Neural cell (in vitro differentiated cells): ENCODE measurements around the gene PHOSPHO2. TPM values are rescaled to one million over a fixed set of nuclear protein-coding genes. Genes with fewer than 3 reads are reported as not detected.

Experiments used
- H2AFZ ChIP-seq: fragments of 200-600, 300-800 bp; sonication (generic), shearing (Covaris generic); 2 replicates; pipeline ENCODE4 v1.6.0; 2014; ENCODE audit warnings: low read depth, mild to moderate bottlenecking, antibody characterized with exemption, low read length, moderate library complexity
- H3F3A ChIP-seq: fragments of 200-600 bp; shearing (Covaris generic); 2 replicates; pipeline ENCODE4 v1.6.1; 2016; ENCODE audit warnings: mild to moderate bottlenecking, moderate library complexity, mixed read lengths, antibody characterized with exemption, low read length; ENCODE audit not compliant: insufficient read depth, poor library complexity, severe bottlenecking
- H3K27ac ChIP-seq: fragments of 200-600, 300-800 bp; sonication (generic), shearing (Covaris generic); 2 replicates; pipeline ENCODE4 v1.5.1; 2014; ENCODE audit warnings: mild to moderate bottlenecking, low read length, moderate library complexity
- H3K27me3 ChIP-seq: fragments of 300-800, 200-600 bp; sonication (generic), shearing (Covaris generic); 2 replicates; pipeline ENCODE4 v1.6.0; 2014; ENCODE audit warnings: mild to moderate bottlenecking, low read depth, low read length, moderate library complexity; ENCODE audit not compliant: insufficient read depth
- H3K36me3 ChIP-seq: fragments of 300-800, 200-600 bp; sonication (generic), shearing (Covaris generic); 2 replicates; pipeline ENCODE4 v1.5.1; 2014; ENCODE audit warnings: mild to moderate bottlenecking, antibody characterized with exemption, low read length, moderate library complexity; ENCODE audit not compliant: insufficient read depth
- H3K4me2 ChIP-seq: fragments of 300-800, 200-600 bp; sonication (generic), shearing (Covaris generic); 2 replicates; pipeline ENCODE4 v1.6.0; 2014; ENCODE audit warnings: mild to moderate bottlenecking, low read length
- H3K4me3 ChIP-seq: fragments of 300-800, 200-600 bp; sonication (generic), shearing (Covaris generic); 2 replicates; pipeline ENCODE4 v1.5.1; 2014; ENCODE audit warnings: mild to moderate bottlenecking, low read length, moderate library complexity
- H3K79me2 ChIP-seq: fragments of 200-600 bp; shearing (Covaris generic); replicated peaks from 2 replicates; pipeline ENCODE4 v1.6.0; 2014; ENCODE audit warnings: mild to moderate bottlenecking, low read length, moderate library complexity; ENCODE audit not compliant: insufficient read depth
- H3K9ac ChIP-seq: fragments of 300-800, 200-600 bp; sonication (generic), shearing (Covaris generic); 2 replicates; pipeline ENCODE4 v1.6.1; 2016; ENCODE audit warnings: mild to moderate bottlenecking, low read length, mixed read lengths
- H3K9me2 ChIP-seq: fragments of 200-600 bp; shearing (Covaris generic); 2 replicates; pipeline ENCODE4 v1.6.1; 2016; ENCODE audit warnings: mild to moderate bottlenecking, low read length, mixed read lengths; ENCODE audit not compliant: insufficient read depth
- H3K9me3 ChIP-seq: fragments of 200-600, 300-800 bp; sonication (generic), shearing (Covaris generic); 2 replicates; pipeline ENCODE4 v1.6.1; 2016; ENCODE audit warnings: mild to moderate bottlenecking, mixed run types, low read length, moderate library complexity, mixed read lengths
- H4K20me1 ChIP-seq: fragments of 200-600 bp; shearing (Covaris generic); 2 replicates; pipeline ENCODE4 v1.6.1; 2016; ENCODE audit warnings: mild to moderate bottlenecking, mixed run types; ENCODE audit not compliant: insufficient read depth
- CTCF ChIP-seq: fragments of 450-650 bp; IDR thresholded peaks from 2 replicates; pipeline ENCODE4 v1.5.1; 2014; ENCODE audit warnings: antibody characterized with exemption, mild to moderate bottlenecking, moderate library complexity; ENCODE audit not compliant: poor library complexity, severe bottlenecking
- EP300 ChIP-seq: fragments of 450-650 bp; conservative IDR thresholded peaks from 2 replicates; pipeline ENCODE4 v1.6.1; 2014; ENCODE audit warnings: antibody characterized with exemption, mild to moderate bottlenecking, moderate library complexity; ENCODE audit not compliant: poor library complexity, severe bottlenecking
- EZH2 ChIP-seq: fragments of 200-600, 300-800 bp; shearing (Covaris generic), sonication (generic); IDR thresholded peaks from 2 replicates; pipeline ENCODE4 v1.6.1; 2014; ENCODE audit warnings: antibody characterized with exemption, low read length, borderline replicate concordance, mild to moderate bottlenecking; ENCODE audit not compliant: insufficient read depth, poor library complexity, severe bottlenecking
- MXI1 ChIP-seq: fragments of 450-650 bp; conservative IDR thresholded peaks from 2 replicates; pipeline ENCODE4 v1.6.1; 2014; ENCODE audit warnings: antibody characterized with exemption, mild to moderate bottlenecking; ENCODE audit not compliant: poor library complexity, severe bottlenecking
- POLR2AphosphoS5 ChIP-seq: IDR thresholded peaks from 2 replicates; pipeline ENCODE4 v1.6.1; 2012
- RAD21 ChIP-seq: fragments of 450-650 bp; conservative IDR thresholded peaks from 2 replicates; pipeline ENCODE4 v1.6.1; 2014; ENCODE audit warnings: antibody characterized with exemption, mild to moderate bottlenecking, moderate library complexity
- REST ChIP-seq: IDR thresholded peaks from 2 replicates; pipeline ENCODE4 v1.6.1; 2012; ENCODE audit warnings: borderline replicate concordance
- SMC3 ChIP-seq: fragments of 450-650 bp; conservative IDR thresholded peaks from 2 replicates; pipeline ENCODE4 v1.6.1; 2014; ENCODE audit warnings: antibody characterized with exemption, mild to moderate bottlenecking, moderate library complexity; ENCODE audit not compliant: poor library complexity
- TAF1 ChIP-seq: IDR thresholded peaks from 2 replicates; pipeline ENCODE4 v1.6.1; 2012; ENCODE audit warnings: low read depth
- polyA plus RNA-seq: library from polyadenylated mRNA; depleted of rRNA; stranded (reverse); fragments of >200 nt; gene quantifications from 2 replicates; pipeline ENCODE4 v1.2.3, GENCODE V29; 2014

Gene PHOSPHO2
- polyA plus RNA-seq, 1 donor from 2014 or later = 25.4 TPM

GRCh38 chr2:169739351-169739750, 45.1 kb downstream of the PHOSPHO2 start:
- no peaks in the 10 kb centered on the region for H3K9me3 ChIP-seq
- no peak overlapping the region for H3K27ac ChIP-seq
- no peaks in the 10 kb centered on the region for H3K9me2 ChIP-seq
- H3K9ac ChIP-seq = no peak overlapping the region
- no peak overlapping the region for H3K4me2 ChIP-seq
- no peak overlapping the region for H2AFZ ChIP-seq
- H3K27me3 ChIP-seq = no peaks in the 10 kb centered on the region
- no peaks in the 10 kb centered on the region for H4K20me1 ChIP-seq
- H3K4me3 ChIP-seq = peak overlapping the region; percentile 40
- no peaks in the 10 kb centered on the region for H3F3A ChIP-seq
- peaks cover 65% of the 10 kb centered on the region for H3K79me2 ChIP-seq
- TF ChIP-seq POLR2AphosphoS5 = no peak
- TF ChIP-seq TAF1 = no peak
- no peak for TF ChIP-seq EP300
- TF ChIP-seq RAD21 = no peak
- no peak for TF ChIP-seq REST
- no peak for TF ChIP-seq SMC3
- TF ChIP-seq MXI1 = no peak
- no peak for TF ChIP-seq EZH2
- TF ChIP-seq CTCF = no peak
- no peaks in the 10 kb centered on the region for H3K36me3 ChIP-seq

GRCh38 chr2:169743549-169743948, 49.3 kb downstream of the PHOSPHO2 start:
- H3K79me2 ChIP-seq = peaks cover 24% of the 10 kb centered on the region

More at GRCh38 chr2:169743549-169743948, 49.3 kb downstream of the PHOSPHO2 start:
- no peak overlapping the region for H3K9ac ChIP-seq
- H3K36me3 ChIP-seq = no peaks in the 10 kb centered on the region
- TF ChIP-seq EZH2 (no peak), TAF1 (no peak), REST (no peak), CTCF (no peak), RAD21 (no peak), SMC3 (no peak), EP300 (no peak), POLR2AphosphoS5 (no peak), MXI1 (no peak)
- H4K20me1 ChIP-seq = no peaks in the 10 kb centered on the region
- no peak overlapping the region for H3K4me2 ChIP-seq
- no peaks in the 10 kb centered on the region for H3K9me2 ChIP-seq
- H3F3A ChIP-seq = no peaks in the 10 kb centered on the region
- H3K4me3 ChIP-seq = no peak overlapping the region
- no peaks in the 10 kb centered on the region for H3K27me3 ChIP-seq
- no peak overlapping the region for H3K27ac ChIP-seq
- H2AFZ ChIP-seq = no peak overlapping the region
- no peaks in the 10 kb centered on the region for H3K9me3 ChIP-seq
